GM21526 (cell line): ENCODE data around the gene SLC25A12.

Experiments
- ATAC-seq: cut with Tn5 transposase; IDR thresholded peaks from one replicate; pipeline ENCODE4 v1.9.1; 2021; ENCODE audit warnings: moderate library complexity; ENCODE audit not compliant: unreplicated experiment, low FRiP score

Gene SLC25A12

DNA sequence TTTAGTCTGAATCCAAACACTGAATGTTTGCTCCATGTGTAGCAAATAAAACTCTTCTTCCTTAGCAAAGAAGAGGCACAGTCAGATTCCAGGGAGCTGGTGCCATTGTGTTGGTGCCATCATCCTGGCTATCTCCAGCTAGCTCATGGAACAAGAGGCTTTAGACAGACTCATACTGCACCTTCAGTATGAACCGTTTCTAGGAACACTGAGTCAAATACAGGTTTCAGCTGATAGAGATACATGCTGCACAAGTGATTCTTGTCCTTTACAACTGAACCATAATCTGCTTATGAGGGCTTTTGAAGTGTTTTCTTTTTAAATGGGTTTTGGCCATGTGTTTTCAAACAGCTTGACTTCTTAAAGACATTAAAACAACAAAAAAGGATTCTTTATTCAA lies 148.9 kb downstream of the SLC25A12 start:
- no peak for ATAC-seq

DNA sequence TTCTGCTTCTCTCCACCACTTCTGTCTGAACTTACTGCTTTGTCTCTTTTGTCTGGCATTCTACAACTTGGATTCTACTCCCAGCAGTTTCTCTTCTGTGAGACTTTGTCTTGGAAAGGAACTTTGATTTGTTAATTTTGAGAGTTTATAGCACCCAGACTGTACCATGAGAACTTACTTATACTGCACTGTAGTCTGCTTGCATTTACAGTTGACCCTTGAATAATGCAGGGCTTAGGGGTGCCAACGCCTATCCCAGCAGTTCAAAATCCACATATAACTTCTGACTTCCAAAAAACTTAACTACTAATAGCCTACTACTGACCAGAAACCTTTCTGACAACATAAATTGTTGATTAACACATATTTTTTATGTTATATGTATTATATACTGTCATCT lies 151.3 kb downstream of the SLC25A12 start:
- no peak for ATAC-seq

DNA sequence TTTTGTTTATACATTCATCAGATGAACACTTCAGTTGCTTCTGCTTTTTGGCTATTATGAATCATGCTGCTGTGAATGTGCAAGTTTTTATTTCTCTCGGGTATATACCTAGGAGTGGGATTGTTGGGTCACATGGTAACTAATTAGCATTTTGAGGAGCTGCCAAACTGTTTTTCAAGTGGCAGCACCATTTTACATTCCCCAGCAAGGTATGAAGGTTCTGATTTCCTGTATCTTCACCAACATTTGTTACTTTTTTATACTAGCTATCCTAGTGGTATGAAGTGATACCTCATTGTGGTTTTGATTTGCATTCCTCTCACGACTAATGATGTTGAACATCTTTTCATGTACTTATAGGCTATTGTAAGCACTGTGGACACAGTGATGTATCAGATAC lies 152.9 kb downstream of the SLC25A12 start:
- ATAC-seq, result no peak

DNA sequence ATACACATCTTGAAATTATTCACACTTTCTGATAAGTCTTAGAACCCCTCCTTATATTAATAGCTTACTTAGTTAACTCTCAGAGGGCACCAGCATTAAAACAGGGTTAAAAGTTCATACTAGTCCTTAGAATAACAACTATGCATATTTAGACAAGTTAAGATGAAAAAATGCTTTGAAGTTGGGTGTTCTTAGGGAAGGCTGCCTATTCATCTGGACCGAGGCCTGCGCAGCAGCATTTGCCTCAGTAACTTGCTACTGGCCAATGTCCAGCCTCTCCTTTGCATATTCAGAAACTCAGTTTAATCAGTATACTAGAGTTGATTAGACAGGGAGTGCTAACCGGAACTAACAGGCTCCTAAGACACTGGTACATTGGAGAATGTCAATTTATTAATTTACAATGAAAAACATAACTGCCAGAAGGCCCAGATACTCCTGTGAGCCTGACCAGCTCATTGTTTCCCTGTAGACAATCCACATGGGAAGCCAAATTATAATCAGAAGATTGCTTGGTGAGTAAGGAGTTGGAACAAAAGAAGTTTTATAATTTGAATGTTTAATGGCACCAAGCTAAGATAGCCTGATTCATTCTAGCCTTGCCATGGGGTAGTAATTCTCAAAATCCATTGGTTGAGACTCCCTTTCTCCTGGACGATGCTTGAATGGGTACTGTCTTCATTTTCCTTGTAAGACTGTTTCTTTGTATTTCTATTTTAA lies 157.9 kb downstream of the SLC25A12 start:
- no peak for ATAC-seq
